Dendritic cell treated with granulocyte-macrophage colony-stimulating factor and Interleukin-4, amounts not matched to agents 40 ng/mL and 50 ng/mL, for 4 days (primary cell): ENCODE data around the gene MINDY4B.
"Not testable (repeated sequence)": the region's sequence is repeated elsewhere in the genome, so short reads cannot be mapped to it uniquely, and the experiment has no call there.

ENCODE experiments used
- H3K27ac Mint-ChIP-seq: one replicate; pipeline ENCODE4 v1.8.0; 2022; ENCODE audit warnings: mild to moderate bottlenecking, mixed read lengths
- H3K27me3 Mint-ChIP-seq: one replicate; pipeline ENCODE4 v1.8.0; 2022; ENCODE audit warnings: mild to moderate bottlenecking, mixed read lengths
- H3K36me3 Mint-ChIP-seq: one replicate; pipeline ENCODE4 v1.8.0; 2022; ENCODE audit warnings: low read depth, mixed read lengths
- H3K4me1 Mint-ChIP-seq: one replicate; pipeline ENCODE4 v1.8.0; 2022; ENCODE audit warnings: low read depth, mixed read lengths
- H3K4me3 Mint-ChIP-seq: one replicate; pipeline ENCODE4 v1.8.0; 2022; ENCODE audit warnings: mild to moderate bottlenecking, moderate library complexity, mixed read lengths
- H3K9me3 Mint-ChIP-seq: one replicate; pipeline ENCODE4 v1.8.0; 2022; ENCODE audit warnings: mixed read lengths
- intact Hi-C: fragments of 100-400 bp; cut with micrococcal nuclease; formaldehyde crosslinking; loops from one replicate; pipeline ENCODE4 v1.15.0; 2022

The MINDY4B gene

GRCh38 chr3:150878996-150879575 lies 26.2 kb downstream of the MINDY4B start:
- H3K4me1 Mint-ChIP-seq = peaks cover 21% of the 10 kb centered on the region
- intact Hi-C loops = no loop called here
- H3K4me3 Mint-ChIP-seq = no peak overlapping the region
- no peak overlapping the region for H3K27ac Mint-ChIP-seq
- H3K36me3 Mint-ChIP-seq = no peaks in the 10 kb centered on the region
- H3K27me3 Mint-ChIP-seq = no peaks in the 10 kb centered on the region
- no peaks in the 10 kb centered on the region for H3K9me3 Mint-ChIP-seq

GRCh38 chr3:150878290-150878689 lies 26.9 kb downstream of the MINDY4B start:
- no peak overlapping the region for H3K4me3 Mint-ChIP-seq
- no peak overlapping the region for H3K27ac Mint-ChIP-seq
- intact Hi-C loops = no loop called here
- no peaks in the 10 kb centered on the region for H3K9me3 Mint-ChIP-seq
- H3K4me1 Mint-ChIP-seq = peaks cover 21% of the 10 kb centered on the region
- H3K27me3 Mint-ChIP-seq = no peaks in the 10 kb centered on the region
- H3K36me3 Mint-ChIP-seq = no peaks in the 10 kb centered on the region

- intact Hi-C loops = no loop called here
- peaks cover 21% of the 10 kb centered on the region for H3K4me1 Mint-ChIP-seq
- no peak overlapping the region for H3K4me3 Mint-ChIP-seq
- H3K36me3 Mint-ChIP-seq = no peaks in the 10 kb centered on the region
- no peaks in the 10 kb centered on the region for H3K9me3 Mint-ChIP-seq
- no peak overlapping the region for H3K27ac Mint-ChIP-seq
- H3K27me3 Mint-ChIP-seq = no peaks in the 10 kb centered on the region
These were observed 27.9 kb downstream of the MINDY4B start for GRCh38 chr3:150877303-150877702.

- Mint-ChIP-seq H3K27me3 (no peaks in the 10 kb centered on the region), H3K4me3 (no peak overlapping the region), H3K36me3 (no peaks in the 10 kb centered on the region), H3K27ac (no peak overlapping the region), H3K4me1 (peaks cover 16% of the 10 kb centered on the region), H3K9me3 (no peaks in the 10 kb centered on the region)
- intact Hi-C loops = no loop called here
These were observed 28.5 kb downstream of the MINDY4B start for GRCh38 chr3:150876611-150877265.

- Mint-ChIP-seq H3K36me3 (no peaks in the 10 kb centered on the region), H3K27me3 (no peaks in the 10 kb centered on the region), H3K27ac (no peak overlapping the region), H3K4me3 (no peak overlapping the region), H3K4me1 (peaks cover 14% of the 10 kb centered on the region), H3K9me3 (no peaks in the 10 kb centered on the region)
- intact Hi-C loops = no loop called here
These were observed 29.7 kb downstream of the MINDY4B start for GRCh38 chr3:150875548-150875947.

GRCh38 chr3:150874666-150875219 lies 30.5 kb downstream of the MINDY4B start:
- H3K4me3 Mint-ChIP-seq = no peak overlapping the region
- intact Hi-C loops = no loop called here

GRCh38 chr3:150871192-150871591 lies 34.0 kb downstream of the MINDY4B start:
- intact Hi-C loops = no loop called here
- peaks cover 3% of the 10 kb centered on the region for H3K27me3 Mint-ChIP-seq
- H3K4me1 Mint-ChIP-seq = peaks cover 15% of the 10 kb centered on the region
- no peaks in the 10 kb centered on the region for H3K36me3 Mint-ChIP-seq
- H3K9me3 Mint-ChIP-seq = no peaks in the 10 kb centered on the region
- no peak overlapping the region for H3K27ac Mint-ChIP-seq
- H3K4me3 Mint-ChIP-seq = no peak overlapping the region

More at GRCh38 chr3:150874666-150875219, 30.5 kb downstream of the MINDY4B start:
- no peaks in the 10 kb centered on the region for H3K27me3 Mint-ChIP-seq
- no peaks in the 10 kb centered on the region for H3K36me3 Mint-ChIP-seq
- H3K27ac Mint-ChIP-seq = no peak overlapping the region
- no peaks in the 10 kb centered on the region for H3K9me3 Mint-ChIP-seq
- peaks cover 14% of the 10 kb centered on the region for H3K4me1 Mint-ChIP-seq

GRCh38 chr3:150870406-150870805 lies 34.8 kb downstream of the MINDY4B start:
- intact Hi-C loops = no loop called here
- Mint-ChIP-seq H3K4me3 (no peak overlapping the region), H3K9me3 (no peaks in the 10 kb centered on the region), H3K36me3 (no peaks in the 10 kb centered on the region), H3K4me1 (peaks cover 9% of the 10 kb centered on the region), H3K27ac (no peak overlapping the region), H3K27me3 (peaks cover 4% of the 10 kb centered on the region)

- Mint-ChIP-seq H3K4me3 (no peak overlapping the region), H3K27me3 (peaks cover 8% of the 10 kb centered on the region), H3K36me3 (no peaks in the 10 kb centered on the region), H3K27ac (no peak overlapping the region), H3K4me1 (peaks cover 9% of the 10 kb centered on the region), H3K9me3 (no peaks in the 10 kb centered on the region)
- intact Hi-C loops = loop anchor here (5.0 kb wide), 2 partner anchors 81 to 279 kb away; no protein-coding TSS in a partner anchor
These were observed 37.0 kb downstream of the MINDY4B start for GRCh38 chr3:150868282-150868681.

GRCh38 chr3:150867434-150867833 lies 37.8 kb downstream of the MINDY4B start:
- Mint-ChIP-seq H3K4me1 (peaks cover 9% of the 10 kb centered on the region), H3K27ac (no peak overlapping the region), H3K27me3 (peaks cover 8% of the 10 kb centered on the region), H3K4me3 (no peak overlapping the region), H3K36me3 (no peaks in the 10 kb centered on the region), H3K9me3 (no peaks in the 10 kb centered on the region)
- intact Hi-C loops = loop anchor here (5.0 kb wide), 2 partner anchors 80 to 280 kb away; no protein-coding TSS in a partner anchor

GRCh38 chr3:150863921-150864320 lies 41.3 kb downstream of the MINDY4B start:
- H3K9me3 Mint-ChIP-seq, H3K4me1 Mint-ChIP-seq, H3K27ac Mint-ChIP-seq, H3K27me3 Mint-ChIP-seq, H3K4me3 Mint-ChIP-seq, H3K36me3 Mint-ChIP-seq: not testable (repeated sequence)
- intact Hi-C loops = loop anchor here (2.0 kb wide), 1 partner anchor 337 kb away; no protein-coding TSS in a partner anchor

GRCh38 chr3:150861851-150862250 lies 43.4 kb downstream of the MINDY4B start:
- intact Hi-C loops = no loop called here
- Mint-ChIP-seq H3K4me3 (no peak overlapping the region), H3K27ac (no peak overlapping the region)

GRCh38 chr3:150857936-150858335 lies 47.3 kb downstream of the MINDY4B start:
- H3K36me3 Mint-ChIP-seq, H3K27ac Mint-ChIP-seq, H3K4me1 Mint-ChIP-seq, H3K9me3 Mint-ChIP-seq, intact Hi-C loops, H3K27me3 Mint-ChIP-seq, H3K4me3 Mint-ChIP-seq: not testable (repeated sequence)

More at GRCh38 chr3:150861851-150862250, 43.4 kb downstream of the MINDY4B start:
- Mint-ChIP-seq H3K27me3 (peaks cover 7% of the 10 kb centered on the region), H3K36me3 (no peaks in the 10 kb centered on the region), H3K4me1 (no peaks in the 10 kb centered on the region), H3K9me3 (no peaks in the 10 kb centered on the region)

GRCh38 chr3:150850191-150850590 lies 55.0 kb downstream of the MINDY4B start:
- Mint-ChIP-seq H3K4me3 (no peak overlapping the region), H3K9me3 (peaks cover 31% of the 10 kb centered on the region), H3K36me3 (no peaks in the 10 kb centered on the region), H3K27ac (no peak overlapping the region), H3K4me1 (no peaks in the 10 kb centered on the region), H3K27me3 (no peaks in the 10 kb centered on the region)
- intact Hi-C loops = no loop called here
